HepG2 (cell line): Measurements from ENCODE around the gene CAPRIN1. TPM values are rescaled to one million over a fixed set of nuclear protein-coding genes. Genes with fewer than 3 reads are reported as not detected.

Source experiments
- ATAC-seq: fragments of 200-7000 bp; cut with Tn5 transposase; 3 replicates; pipeline ENCODE4 v1.9.1; 2020; ENCODE audit warnings: mild to moderate bottlenecking, moderate library complexity
- BruUV-seq: library from RNA; stranded (reverse); fragments of 400-500 nt; replicated peaks from 2 replicates; lab custom pipeline; 2021; lab: Mats Ljungman, UMichigan
- CTCF ChIA-PET: fragments of 300-600 bp; formaldehyde crosslinking; extraction: SDS; loops from one replicate; lab custom pipeline; 2021; ENCODE audit warnings: low total read pairs, inconsistent platforms, low intra/inter-chr PET ratio; lab: Yijun Ruan, JAX
- POLR2A ChIA-PET: fragments of 350-600 bp; sonication (Branson Sonifier 250); formaldehyde crosslinking; loops from one replicate; lab custom pipeline; 2020; ENCODE audit warnings: antibody characterized with exemption, inconsistent platforms; lab: Yijun Ruan, JAX
- DNase-seq: peaks from one replicate; pipeline ENCODE4 v3.0.0-alpha.2; 2015; ENCODE audit warnings: low spot score
- FAIRE-seq: peaks from 3 replicates; lab custom pipeline; 2011; peaks lifted over from hg19 to GRCh38; lab: Jason Lieb, UNC
- H2AFZ ChIP-seq: one replicate; pipeline ENCODE4 v1.6.1; 2011; ENCODE audit warnings: low read length, inconsistent platforms
- H3K27ac ChIP-seq: fragments of 300-600 bp; 3 replicates; pipeline ENCODE4 v1.8.0; 2011; ENCODE audit warnings: mixed run types, mild to moderate bottlenecking, mixed read lengths, low read length, inconsistent platforms; ENCODE audit not compliant: insufficient read depth; ENCODE audit errors: extremely low read length
- H3K27me3 ChIP-seq, 2 experiments: fragments of 200-600 bp in 1 of 2; 2 replicates in 1 of 2; 3 replicates in 1 of 2; pipeline versions ENCODE4 v1.6.0 to v1.8.0; 2011; ENCODE audit warnings: low read length in 2 of 2, mild to moderate bottlenecking in 2 of 2, moderate library complexity in 2 of 2, inconsistent platforms in 1 of 2; ENCODE audit not compliant: insufficient read depth in 2 of 2, control insufficient read depth in 1 of 2
- H3K36me3 ChIP-seq, 2 experiments: fragments of 200-600 bp in 1 of 2; replicated peaks in 1 of 2; 2 replicates in 1 of 2; 3 replicates in 1 of 2; pipeline versions ENCODE4 v1.5.1 to v1.8.0; 2011; ENCODE audit warnings: low read length in 2 of 2, inconsistent platforms in 1 of 2; ENCODE audit not compliant: insufficient read depth in 2 of 2, control insufficient read depth in 1 of 2
- H3K4me1 ChIP-seq: 2 replicates; pipeline ENCODE4 v1.5.1; 2012; ENCODE audit warnings: low read length, inconsistent platforms; ENCODE audit not compliant: insufficient read depth
- H3K4me2 ChIP-seq: 2 replicates; pipeline ENCODE4 v1.6.0; 2011; ENCODE audit warnings: low read depth, low read length, inconsistent platforms
- H3K4me3 ChIP-seq, 3 experiments: fragments of 200-600 bp in 1 of 3; sonication (generic), shearing (Covaris generic) in 1 of 3; replicated peaks in 1 of 3; 2 replicates each; pipeline ENCODE4 v1.5.1; 2011 to 2016; ENCODE audit warnings: low read length in 3 of 3, inconsistent platforms in 2 of 3, low read depth in 2 of 3, mild to moderate bottlenecking in 2 of 3, control low read depth in 1 of 3, mixed read lengths in 1 of 3; ENCODE audit not compliant: insufficient read depth in 1 of 3
- H3K79me2 ChIP-seq: one replicate; pipeline ENCODE4 v1.6.1; 2011; ENCODE audit warnings: low read length, inconsistent platforms; ENCODE audit not compliant: insufficient read depth
- H3K9ac ChIP-seq: 2 replicates; pipeline ENCODE4 v1.6.0; 2011; ENCODE audit warnings: mild to moderate bottlenecking, low read depth, low read length, inconsistent platforms; ENCODE audit not compliant: insufficient read depth
- H3K9me3 ChIP-seq: 2 replicates; pipeline ENCODE4 v1.5.1; 2012; ENCODE audit warnings: mild to moderate bottlenecking, low read length
- H4K20me1 ChIP-seq: 2 replicates; pipeline ENCODE4 v1.6.0; 2011; ENCODE audit warnings: inconsistent platforms, mild to moderate bottlenecking, low read length, moderate library complexity; ENCODE audit not compliant: insufficient read depth
- HNRNPH1 ChIP-seq: fragments of 200-400 bp; formaldehyde crosslinking; optimal IDR thresholded peaks from 2 replicates; pipeline ENCODE3; 2017; ENCODE audit warnings: mild to moderate bottlenecking, low read depth, low read length
- JDP2 ChIP-seq: sonication (generic); formaldehyde crosslinking; IDR thresholded peaks from 2 replicates; pipeline ENCODE4 v1.8.1; 2022; ENCODE audit warnings: missing genetic modification reagents, borderline replicate concordance
- JUN ChIP-seq: sonication (generic); formaldehyde crosslinking; IDR thresholded peaks from 2 replicates; pipeline ENCODE4 v1.4.0; 2020; ENCODE audit warnings: mild to moderate bottlenecking, missing genetic modification reagents
- ZNF263 ChIP-seq: sonication (generic); formaldehyde crosslinking; IDR thresholded peaks from 2 replicates; pipeline ENCODE4 v1.4.0; 2020; ENCODE audit warnings: missing genetic modification reagents
- ZNF556 ChIP-seq: sonication (generic); formaldehyde crosslinking; IDR thresholded peaks from 2 replicates; pipeline ENCODE4 v1.4.0; 2020; ENCODE audit warnings: mild to moderate bottlenecking, missing genetic modification reagents, borderline replicate concordance
- ZNF781 ChIP-seq: sonication (generic); formaldehyde crosslinking; IDR thresholded peaks from 2 replicates; pipeline ENCODE4 v1.5.1; 2020; ENCODE audit warnings: borderline replicate concordance, mild to moderate bottlenecking, missing genetic modification reagents; ENCODE audit errors: not compliant biosample characterization
- whole genome bisulfite sequencing: methylation state at CpG from one replicate; pipeline ENCODE4 v1.1.6; 2017; ENCODE audit warnings: low lambda C conversion rate; 5-methylcytosine and 5-hydroxymethylcytosine counted together
- in situ Hi-C: cut with HindIII; loops from 2 replicates; pipeline ENCODE4 v1.10.0; 2017; ENCODE audit warnings: low pct_unique_long_range_greater_than_20kb; ENCODE audit not compliant: extremely low pct_ligation_motif_present
- intact Hi-C: fragments of 100-400 bp; cut with micrococcal nuclease; formaldehyde crosslinking; loops from one replicate; pipeline ENCODE4 v1.10.0; 2022; ENCODE audit not compliant: unreplicated experiment
- polyA plus RNA-seq, 8 experiments: library from polyadenylated mRNA; depleted of rRNA in 3 of 8; stranded (reverse) in 7 of 8; unstranded in 1 of 8; fragments of >200 nt; fragmentation: Illumina TruSeq in 4 of 8; extraction: Trizol in 4 of 8; gene quantifications; 2 replicates each; pipeline versions ENCODE4 v1.2.1 to v1.2.3, GENCODE V29; 2011 to 2016; ENCODE audit warnings: low read depth in 4 of 8, missing spikeins in 1 of 8, mixed read lengths in 1 of 8; ENCODE audit not compliant: insufficient read depth in 1 of 8
- total RNA-seq, 5 experiments: library from RNA; depleted of rRNA; stranded (reverse); fragments of >200 nt; fragmentation: Illumina TruSeq; extraction: Trizol; gene quantifications; 2 replicates each; pipeline ENCODE4 v1.2.3, GENCODE V29; 2016; ENCODE audit warnings: low read depth in 1 of 5
- TF ChIP-seq, protein P1 (sequence below): sonication (generic); formaldehyde crosslinking; IDR thresholded peaks from 2 replicates; pipeline ENCODE4 v1.8.0; 2022; ENCODE audit warnings: mild to moderate bottlenecking, missing genetic modification reagents, borderline replicate concordance
- TF ChIP-seq, protein P2 (sequence below): sonication (generic); formaldehyde crosslinking; IDR thresholded peaks from 2 replicates; pipeline ENCODE4 v1.5.0; 2020; ENCODE audit warnings: missing genetic modification reagents, mild to moderate bottlenecking, borderline replicate concordance

The CAPRIN1 gene
- total and polyA plus RNA-seq, 2 of the 13 experiments (the other 11 are each of a cell fraction or from before 2014, with no cell fraction given), result 114 to 162 TPM

DNA sequence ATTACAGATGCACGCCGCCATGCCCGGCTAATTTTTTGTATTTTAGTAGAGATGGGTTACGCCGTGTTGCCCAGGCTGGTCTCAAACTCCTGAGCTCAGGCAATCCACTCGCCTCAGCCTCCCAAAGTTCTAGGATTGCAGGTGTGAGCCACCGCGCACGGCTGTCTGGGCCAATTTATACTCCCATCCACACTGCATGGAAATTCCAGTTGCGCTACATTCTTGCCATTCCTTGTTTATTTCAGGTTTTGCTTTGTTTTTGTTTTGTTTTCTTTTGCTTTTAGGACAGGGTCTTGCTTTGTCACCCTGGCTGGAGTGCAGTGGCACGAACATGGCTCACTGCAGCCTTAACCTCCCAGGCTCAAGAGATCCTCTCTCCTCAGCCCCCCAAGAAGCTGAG lies 11.0 kb upstream of the CAPRIN1 start:
- intact Hi-C loops (no loop called here), in situ Hi-C loops (no loop called here)
- DNase-seq (no peak), FAIRE-seq (no peak), ATAC-seq (no peak)
- POLR2A ChIA-PET, result interaction anchor here (1.6 kb wide), 1 partner anchor 11 kb away, joined by 4 read pairs; the partner anchor contains the start of gene CAPRIN1
- Histone ChIP-seq H4K20me1 (no peaks in the 10 kb centered on the region), H3K27me3 (no peaks in the 10 kb centered on the region), H3K27ac (no peak overlapping the region), H3K36me3 (no peaks in the 10 kb centered on the region), H3K4me1 (peaks cover 5% of the 10 kb centered on the region; the same call in 1 of the 2 replicates), H3K9me3 (no peaks in the 10 kb centered on the region), H3K4me2 (no peak overlapping the region), H2AFZ (no peak overlapping the region), H3K9ac (no peak overlapping the region), H3K4me3 (no peak overlapping the region), H3K79me2 (no peaks in the 10 kb centered on the region)
- TF ChIP-seq HNRNPH1 (no peak), JUN (no peak), ZNF263 (CRISPR knock-in tag) (no peak), ZNF556 (CRISPR knock-in tag) (no peak), JDP2 (CRISPR knock-in tag) (no peak), ZNF781 (CRISPR knock-in tag) (no peak)
- TF ChIP-seq, protein P1, sequence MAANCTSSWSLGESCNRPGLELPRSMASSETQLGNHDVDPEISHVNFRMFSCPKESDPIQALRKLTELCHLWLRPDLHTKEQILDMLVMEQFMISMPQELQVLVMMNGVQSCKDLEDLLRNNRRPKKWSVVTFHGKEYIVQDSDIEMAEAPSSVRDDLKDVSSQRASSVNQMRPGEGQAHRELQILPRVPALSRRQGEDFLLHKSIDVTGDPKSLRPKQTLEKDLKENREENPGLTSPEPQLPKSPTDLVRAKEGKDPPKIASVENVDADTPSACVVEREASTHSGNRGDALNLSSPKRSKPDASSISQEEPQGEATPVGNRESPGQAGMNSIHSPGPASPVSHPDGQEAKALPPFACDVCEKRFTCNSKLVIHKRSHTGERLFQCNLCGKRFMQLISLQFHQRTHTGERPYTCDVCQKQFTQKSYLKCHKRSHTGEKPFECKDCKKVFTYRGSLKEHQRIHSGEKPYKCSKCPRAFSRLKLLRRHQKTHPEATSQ (CRISPR knock-in tag), result no peak
- TF ChIP-seq, protein P2, sequence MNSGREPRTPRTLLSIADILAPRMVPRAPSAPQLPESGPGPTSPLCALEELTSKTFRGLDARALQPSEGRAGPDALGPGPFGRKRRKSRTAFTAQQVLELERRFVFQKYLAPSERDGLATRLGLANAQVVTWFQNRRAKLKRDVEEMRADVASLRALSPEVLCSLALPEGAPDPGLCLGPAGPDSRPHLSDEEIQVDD (CRISPR knock-in tag), result no peak
- BruUV-seq, result no TSS peak
- CTCF ChIA-PET, result no interaction called here
- 86% methylated on average over 11 of the region's 11 CpGs for WGBS
